GM23338 (cell line): ENCODE data around the gene MYH15. TPM values are rescaled to one million over a fixed set of nuclear protein-coding genes. Genes with fewer than 3 reads are reported as not detected.

Experiments
- ATAC-seq: fragments of 200-7000 bp; cut with Tn5 transposase; 3 replicates; pipeline ENCODE4 v1.9.1; 2020
- DNase-seq: peaks from one replicate; pipeline ENCODE4 v3.0.0-alpha.2; 2015; ENCODE audit warnings: low spot score
- H2AFZ ChIP-seq: fragments of 200-600 bp; sonication (generic); 2 replicates; pipeline ENCODE4 v1.8.0; 2016; ENCODE audit warnings: antibody characterized with exemption, mild to moderate bottlenecking, moderate library complexity
- H3F3A ChIP-seq: fragments of 200-600 bp; sonication (generic); replicated peaks from 2 replicates; pipeline ENCODE4 v1.8.0; 2017; ENCODE audit warnings: antibody characterized with exemption, mixed run types, low read depth
- H3K27ac ChIP-seq: fragments of 200-600 bp; sonication (generic); 2 replicates; pipeline ENCODE4 v1.6.1; 2016; ENCODE audit warnings: low read depth
- H3K27me3 ChIP-seq: fragments of 200-600 bp; sonication (generic); 2 replicates; pipeline ENCODE4 v1.8.0; 2016; ENCODE audit warnings: mild to moderate bottlenecking, mixed run types, moderate library complexity; ENCODE audit not compliant: insufficient read depth
- H3K36me3 ChIP-seq: fragments of 200-600 bp; sonication (generic); 2 replicates; pipeline ENCODE4 v1.8.0; 2016; ENCODE audit warnings: mild to moderate bottlenecking; ENCODE audit not compliant: insufficient read depth
- H3K4me1 ChIP-seq: fragments of 200-600 bp; sonication (generic); 2 replicates; pipeline ENCODE4 v1.8.0; 2016; ENCODE audit warnings: mild to moderate bottlenecking, moderate library complexity; ENCODE audit not compliant: insufficient read depth
- H3K4me2 ChIP-seq: fragments of 200-600 bp; sonication (generic); 2 replicates; pipeline ENCODE4 v1.7.1; 2017; ENCODE audit warnings: mixed run types
- H3K4me3 ChIP-seq: fragments of 200-600 bp; sonication (generic); 2 replicates; pipeline ENCODE4 v1.6.1; 2016; ENCODE audit warnings: mixed run types
- H3K79me2 ChIP-seq: fragments of 200-600 bp; sonication (generic); replicated peaks from 2 replicates; pipeline ENCODE4 v1.8.0; 2017; ENCODE audit warnings: mild to moderate bottlenecking; ENCODE audit not compliant: insufficient read depth
- H3K9me2 ChIP-seq: fragments of 200-600 bp; sonication (generic); 2 replicates; pipeline ENCODE4 v1.8.0; 2017; ENCODE audit not compliant: insufficient read depth
- H4K20me1 ChIP-seq: fragments of 200-600 bp; sonication (generic); replicated peaks from 2 replicates; pipeline ENCODE4 v1.8.0; 2017; ENCODE audit warnings: mild to moderate bottlenecking; ENCODE audit not compliant: insufficient read depth
- H3K27ac Mint-ChIP-seq: 2 replicates; pipeline ENCODE4 v1.8.0; 2020; ENCODE audit warnings: inconsistent platforms, mild to moderate bottlenecking, moderate library complexity, mixed read lengths
- H3K27me3 Mint-ChIP-seq: 3 replicates; pipeline ENCODE4 v1.8.0; 2022; ENCODE audit warnings: low read depth, mild to moderate bottlenecking, moderate library complexity, mixed read lengths, inconsistent platforms; ENCODE audit not compliant: insufficient read depth, poor library complexity
- H3K36me3 Mint-ChIP-seq: 3 replicates; pipeline ENCODE4 v1.8.0; 2021; ENCODE audit warnings: low read depth, mild to moderate bottlenecking, inconsistent platforms, moderate library complexity, mixed read lengths
- H3K4me1 Mint-ChIP-seq: 3 replicates; pipeline ENCODE4 v1.8.0; 2020; ENCODE audit warnings: mild to moderate bottlenecking, inconsistent platforms, mixed read lengths
- H3K4me3 Mint-ChIP-seq: 3 replicates; pipeline ENCODE4 v1.8.0; 2021; ENCODE audit warnings: moderate library complexity, mild to moderate bottlenecking, inconsistent platforms, mixed read lengths
- H3K9me3 Mint-ChIP-seq: 3 replicates; pipeline ENCODE4 v1.8.0; 2020; ENCODE audit warnings: moderate library complexity, mild to moderate bottlenecking, inconsistent platforms, mixed read lengths
- EZH2 ChIP-seq: fragments of 200-600 bp; sonication (generic); IDR thresholded peaks from one replicate; pipeline ENCODE4 v1.8.0; 2017; ENCODE audit warnings: antibody characterized with exemption, mild to moderate bottlenecking, low read depth; ENCODE audit not compliant: unreplicated experiment
- NANOG ChIP-seq: IDR thresholded peaks from 2 replicates; pipeline ENCODE4 v1.6.1; 2016; ENCODE audit warnings: antibody characterized with exemption, borderline replicate concordance
- ZNF114 ChIP-seq: fragments of 250-450 bp; sonication (Bioruptor Pico); IDR thresholded peaks from 2 replicates; pipeline ENCODE4 v1.5.0; 2020; ENCODE audit warnings: mild to moderate bottlenecking, moderate library complexity
- ZNF331 ChIP-seq: fragments of 250-450 bp; sonication (Bioruptor Pico); IDR thresholded peaks from 2 replicates; pipeline ENCODE4 v1.5.0; 2020; ENCODE audit warnings: low read depth, mild to moderate bottlenecking, moderate library complexity
- ZNF462 ChIP-seq: fragments of 250-450 bp; sonication (Bioruptor Pico); IDR thresholded peaks from 2 replicates; pipeline ENCODE4 v1.5.0; 2020; ENCODE audit warnings: mild to moderate bottlenecking, moderate library complexity
- polyA plus RNA-seq: library from polyadenylated mRNA; unstranded; fragments of >200 nt; fragmentation: Nextera tagmentation; extraction: Ambion mirVana; gene quantifications from 2 replicates; pipeline ENCODE4 v1.2.1, GENCODE V29; 2016
- total RNA-seq: library from RNA; depleted of rRNA; stranded (reverse); fragments of >200 nt; shearing (Covaris generic); gene quantifications from 2 replicates; pipeline ENCODE4 v1.2.3, GENCODE V29; 2014

Gene MYH15
- total and polyA plus RNA-seq, 2 experiments from 2014 or later = 0.07 TPM; not detected in 1

GRCh38 chr3:108528459-108529252, 18.3 kb upstream of the MYH15 start:
- Histone ChIP-seq H3K27ac (no peak overlapping the region), H3K36me3 (no peaks in the 10 kb centered on the region), H3K4me2 (no peak overlapping the region), H2AFZ (no peak overlapping the region), H3K4me3 (no peak overlapping the region), H3K4me1 (peaks cover 6% of the 10 kb centered on the region), H3K9me2 (no peaks in the 10 kb centered on the region), H4K20me1 (no peaks in the 10 kb centered on the region), H3K27me3 (no peaks in the 10 kb centered on the region), H3K79me2 (no peaks in the 10 kb centered on the region), H3F3A (no peaks in the 10 kb centered on the region)
- ATAC-seq = no peak
- Mint-ChIP-seq H3K36me3 (no peaks in the 10 kb centered on the region), H3K4me3 (no peak overlapping the region), H3K27me3 (no peaks in the 10 kb centered on the region), H3K9me3 (no peaks in the 10 kb centered on the region), H3K27ac (no peak overlapping the region), H3K4me1 (peaks cover 11% of the 10 kb centered on the region; the same call in 2 of the 3 replicates)
- DNase-seq = no peak
- TF ChIP-seq ZNF114 (CRISPR knock-in tag) (no peak), ZNF462 (CRISPR knock-in tag) (no peak), NANOG (no peak), ZNF331 (CRISPR knock-in tag) (no peak)

- Mint-ChIP-seq H3K27ac (no peak overlapping the region), H3K36me3 (no peaks in the 10 kb centered on the region), H3K4me3 (no peak overlapping the region), H3K27me3 (no peaks in the 10 kb centered on the region), H3K9me3 (no peaks in the 10 kb centered on the region), H3K4me1 (peaks cover 11% of the 10 kb centered on the region; the same call in 2 of the 3 replicates)
- Histone ChIP-seq H3K79me2 (no peaks in the 10 kb centered on the region), H3K27me3 (no peaks in the 10 kb centered on the region), H3K36me3 (no peaks in the 10 kb centered on the region), H3K4me3 (no peak overlapping the region), H2AFZ (no peak overlapping the region), H4K20me1 (no peaks in the 10 kb centered on the region), H3K4me1 (peaks cover 6% of the 10 kb centered on the region), H3K27ac (no peak overlapping the region), H3F3A (no peaks in the 10 kb centered on the region), H3K4me2 (no peak overlapping the region), H3K9me2 (no peaks in the 10 kb centered on the region)
- no peak for ATAC-seq
- DNase-seq = no peak
- TF ChIP-seq ZNF462 (CRISPR knock-in tag) (no peak), EZH2 (no peak)
Measured at GRCh38 chr3:108527817-108528216, 17.4 kb upstream of the MYH15 start.
